Measurements from ENCODE around the gene UROC1.

GRCh38 chr3:126435456-126436315, 81.9 kb downstream of the UROC1 start:
- TF ChIP-seq, protein P1, sequence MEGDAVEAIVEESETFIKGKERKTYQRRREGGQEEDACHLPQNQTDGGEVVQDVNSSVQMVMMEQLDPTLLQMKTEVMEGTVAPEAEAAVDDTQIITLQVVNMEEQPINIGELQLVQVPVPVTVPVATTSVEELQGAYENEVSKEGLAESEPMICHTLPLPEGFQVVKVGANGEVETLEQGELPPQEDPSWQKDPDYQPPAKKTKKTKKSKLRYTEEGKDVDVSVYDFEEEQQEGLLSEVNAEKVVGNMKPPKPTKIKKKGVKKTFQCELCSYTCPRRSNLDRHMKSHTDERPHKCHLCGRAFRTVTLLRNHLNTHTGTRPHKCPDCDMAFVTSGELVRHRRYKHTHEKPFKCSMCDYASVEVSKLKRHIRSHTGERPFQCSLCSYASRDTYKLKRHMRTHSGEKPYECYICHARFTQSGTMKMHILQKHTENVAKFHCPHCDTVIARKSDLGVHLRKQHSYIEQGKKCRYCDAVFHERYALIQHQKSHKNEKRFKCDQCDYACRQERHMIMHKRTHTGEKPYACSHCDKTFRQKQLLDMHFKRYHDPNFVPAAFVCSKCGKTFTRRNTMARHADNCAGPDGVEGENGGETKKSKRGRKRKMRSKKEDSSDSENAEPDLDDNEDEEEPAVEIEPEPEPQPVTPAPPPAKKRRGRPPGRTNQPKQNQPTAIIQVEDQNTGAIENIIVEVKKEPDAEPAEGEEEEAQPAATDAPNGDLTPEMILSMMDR (conservative IDR thresholded peaks at IDR 0.05; ENCODE audit: low read depth, low read length), result no peak
- TF ChIP-seq EZH2 (IDR thresholded peaks at IDR 0.05; ENCODE audit: borderline replicate concordance, low read depth, low read length, poor library complexity, severe bottlenecking), result no peak
